ENCODE results near the gene GALNTL6.
A peak's percentile ranks its signal among the peaks of the same experiment; 100 is the strongest.

GALNTL6 gene

GRCh38 chr4:172083272-172083671 lies 270.1 kb downstream of the GALNTL6 start:
- DNase-seq (ENCODE audit: low read depth) = no peak
- H3K4me3 ChIP-seq (ENCODE audit: low read depth, low read length) = no peak overlapping the region
- TF ChIP-seq CTCF (conservative IDR thresholded peaks at IDR 0.05; ENCODE audit: low read depth, low read length) = no peak

GRCh38 chr4:172088556-172088955 lies 275.4 kb downstream of the GALNTL6 start:
- H3K4me3 ChIP-seq (ENCODE audit: low read depth, low read length) = no peak overlapping the region
- DNase-seq (ENCODE audit: low read depth) = no peak
- TF ChIP-seq CTCF (conservative IDR thresholded peaks at IDR 0.05; ENCODE audit: low read depth, low read length) = no peak

- H3K4me3 ChIP-seq (ENCODE audit: low read depth, low read length) = no peak overlapping the region
- no peak for TF ChIP-seq CTCF (conservative IDR thresholded peaks at IDR 0.05; ENCODE audit: low read depth, low read length)
- DNase-seq (ENCODE audit: low read depth) = no peak
These were observed 282.0 kb downstream of the GALNTL6 start for GRCh38 chr4:172095161-172095560.

- no peak overlapping the region for H3K4me3 ChIP-seq (ENCODE audit: low read depth, low read length)
- DNase-seq (ENCODE audit: low read depth) = peak; percentile 11
- no peak for TF ChIP-seq CTCF (conservative IDR thresholded peaks at IDR 0.05; ENCODE audit: low read depth, low read length)
These were observed 283.6 kb downstream of the GALNTL6 start for GRCh38 chr4:172096786-172097185.

- no peak for TF ChIP-seq CTCF (conservative IDR thresholded peaks at IDR 0.05; ENCODE audit: low read depth, low read length)
- no peak overlapping the region for H3K4me3 ChIP-seq (ENCODE audit: low read depth, low read length)
- DNase-seq (ENCODE audit: low read depth) = no peak
These were observed 286.2 kb downstream of the GALNTL6 start for GRCh38 chr4:172099376-172099775.

- no peak for DNase-seq (ENCODE audit: low read depth)
- no peak overlapping the region for H3K4me3 ChIP-seq (ENCODE audit: low read depth, low read length)
- no peak for TF ChIP-seq CTCF (conservative IDR thresholded peaks at IDR 0.05; ENCODE audit: low read depth, low read length)
These were observed 290.3 kb downstream of the GALNTL6 start for GRCh38 chr4:172103456-172103855.

- no peak overlapping the region for H3K4me3 ChIP-seq (ENCODE audit: low read depth, low read length)
- TF ChIP-seq CTCF (conservative IDR thresholded peaks at IDR 0.05; ENCODE audit: low read depth, low read length) = no peak
- peak; percentile 14 for DNase-seq (ENCODE audit: low read depth)
These were observed 291.3 kb downstream of the GALNTL6 start for GRCh38 chr4:172104539-172104938.
